Endothelial cell of umbilical vein (primary cell): ENCODE data around the gene BPIFA3. TPM values are rescaled to one million over a fixed set of nuclear protein-coding genes. Genes with fewer than 3 reads are reported as not detected.

Experiments
- BruUV-seq: library from RNA; stranded (reverse); fragments of 400-500 nt; replicated peaks from 2 replicates; lab custom pipeline; 2021; lab: Mats Ljungman, UMichigan
- CTCF ChIA-PET: fragments of 300-600, 350-600 bp; sonication (Branson Sonifier 250); formaldehyde crosslinking; loops from one replicate; lab custom pipeline; 2021; ENCODE audit warnings: antibody characterized with exemption, inconsistent platforms; lab: Charles Lee
- POLR2A ChIA-PET: fragments of 300-600, 350-600 bp; sonication (Branson Sonifier 250); formaldehyde crosslinking; loops from one replicate; lab custom pipeline; 2021; ENCODE audit warnings: antibody characterized with exemption, inconsistent platforms; lab: Charles Lee
- DNase-seq: peaks from one replicate; pipeline ENCODE4 v3.0.0-alpha.2; 2011; ENCODE audit warnings: low read depth, low spot score
- FAIRE-seq: peaks from 2 replicates; lab custom pipeline; 2011; peaks lifted over from hg19 to GRCh38; lab: Jason Lieb, UNC
- H2AFZ ChIP-seq: 2 replicates; pipeline ENCODE4 v1.6.0; 2012; ENCODE audit warnings: low read depth, low read length, control low read depth, inconsistent platforms
- H3K27ac ChIP-seq: 2 replicates; pipeline ENCODE4 v1.5.1; 2011; ENCODE audit warnings: low read depth, mild to moderate bottlenecking, control low read depth, low read length, moderate library complexity; ENCODE audit not compliant: insufficient read depth
- H3K27me3 ChIP-seq, 2 experiments: 2 replicates each; pipeline versions ENCODE4 v1.6.0 to v1.6.1; 2011; ENCODE audit warnings: low read length in 2 of 2, mixed read lengths in 1 of 2; ENCODE audit not compliant: control insufficient read depth in 2 of 2, insufficient read depth in 2 of 2
- H3K36me3 ChIP-seq, 2 experiments: 2 replicates in 1 of 2; 3 replicates in 1 of 2; pipeline ENCODE4 v1.5.1; 2011; ENCODE audit warnings: low read length in 2 of 2, mild to moderate bottlenecking in 1 of 2, moderate library complexity in 1 of 2; ENCODE audit not compliant: control insufficient read depth in 2 of 2, insufficient read depth in 2 of 2; ENCODE audit errors: extremely low read depth in 1 of 2
- H3K4me1 ChIP-seq: 3 replicates; pipeline ENCODE4 v1.5.1; 2011; ENCODE audit warnings: mild to moderate bottlenecking, low read length; ENCODE audit not compliant: control insufficient read depth, insufficient read depth; ENCODE audit errors: extremely low read depth
- H3K4me2 ChIP-seq: 2 replicates; pipeline ENCODE4 v1.6.1; 2011; ENCODE audit warnings: low read length, control low read depth, mixed read lengths; ENCODE audit not compliant: insufficient read depth
- H3K4me3 ChIP-seq, 3 experiments: fragments of 200-600 bp in 1 of 3; sonication (generic), shearing (Covaris generic) in 1 of 3; replicated peaks in 1 of 3; 2 replicates each; pipeline ENCODE4 v1.5.1; 2011 to 2016; ENCODE audit warnings: control low read depth in 3 of 3, low read length in 3 of 3, mild to moderate bottlenecking in 2 of 3, inconsistent platforms in 1 of 3, low read depth in 1 of 3, moderate library complexity in 1 of 3; ENCODE audit not compliant: insufficient read depth in 1 of 3
- H3K79me2 ChIP-seq: 2 replicates; pipeline ENCODE4 v1.6.0; 2012; ENCODE audit warnings: low read length, inconsistent platforms; ENCODE audit not compliant: control insufficient read depth, insufficient read depth
- H3K9ac ChIP-seq: replicated peaks from 2 replicates; pipeline ENCODE3; 2011; ENCODE audit warnings: low read length, control low read depth; ENCODE audit not compliant: insufficient read depth; ENCODE audit errors: extremely low read depth
- H3K9me1 ChIP-seq: replicated peaks from 3 replicates; pipeline ENCODE4 v1.6.0; 2011; ENCODE audit warnings: mild to moderate bottlenecking, low read length; ENCODE audit not compliant: control insufficient read depth, insufficient read depth; ENCODE audit errors: extremely low read depth
- H3K9me3 ChIP-seq: replicated peaks from 2 replicates; pipeline ENCODE4 v1.5.1; 2012; ENCODE audit warnings: low read length, inconsistent platforms; ENCODE audit not compliant: control insufficient read depth, insufficient read depth
- H4K20me1 ChIP-seq: replicated peaks from 2 replicates; pipeline ENCODE3; 2011; ENCODE audit warnings: mild to moderate bottlenecking, low read length; ENCODE audit not compliant: control insufficient read depth, insufficient read depth; ENCODE audit errors: extremely low read depth
- CTCF ChIP-seq, 2 donors: IDR thresholded peaks; 1 replicate in 1 of 2; 2 replicates in 1 of 2; pipeline ENCODE4 v1.5.1; 2011; ENCODE audit warnings: low read length in 2 of 2, mild to moderate bottlenecking in 2 of 2, moderate library complexity in 2 of 2, control low read depth in 1 of 2, inconsistent platforms in 1 of 2, low read depth in 1 of 2; ENCODE audit not compliant: insufficient read depth in 1 of 2; ENCODE audit errors: extremely low read depth in 1 of 2
- EZH2 ChIP-seq: IDR thresholded peaks from 2 replicates; pipeline ENCODE4 v1.6.1; 2012; ENCODE audit warnings: borderline replicate concordance, low read depth, mild to moderate bottlenecking, moderate library complexity, low read length, inconsistent platforms; ENCODE audit not compliant: severe bottlenecking
- FOS ChIP-seq: IDR thresholded peaks from 2 replicates; pipeline ENCODE4 v1.6.1; 2011; ENCODE audit warnings: mild to moderate bottlenecking, low read length, moderate library complexity, borderline replicate concordance; ENCODE audit not compliant: insufficient read depth
- GATA2 ChIP-seq: IDR thresholded peaks from 2 replicates; pipeline ENCODE4 v1.7.0; 2011; ENCODE audit warnings: low read depth, mild to moderate bottlenecking, moderate library complexity, mixed read lengths, low read length; ENCODE audit not compliant: insufficient read length, insufficient read depth
- JUN ChIP-seq: IDR thresholded peaks from 2 replicates; pipeline ENCODE4 v1.6.1; 2011; ENCODE audit warnings: borderline replicate concordance, low read depth; ENCODE audit not compliant: insufficient read length, insufficient read depth
- MAX ChIP-seq: IDR thresholded peaks from 2 replicates; pipeline ENCODE4 v1.6.1; 2011; ENCODE audit not compliant: insufficient read depth, insufficient read length
- MYC ChIP-seq: IDR thresholded peaks from one replicate; pipeline ENCODE4 v1.6.1; 2011; ENCODE audit warnings: mild to moderate bottlenecking, low read depth, low read length
- POLR2A ChIP-seq: IDR thresholded peaks from 2 replicates; pipeline ENCODE4 v1.6.1; 2012; ENCODE audit warnings: low read depth, mild to moderate bottlenecking, control low read depth, low read length
- POLR2AphosphoS5 ChIP-seq: IDR thresholded peaks from 2 replicates; pipeline ENCODE4 v1.6.1; 2012; ENCODE audit warnings: low read depth, mild to moderate bottlenecking, control low read depth, low read length, moderate library complexity; ENCODE audit not compliant: insufficient read depth
- dilution Hi-C: fragments of 300-500 bp; cut with MboI; formaldehyde crosslinking; loops from one replicate; pipeline ENCODE4 v1.15.0; 2019; ENCODE audit warnings: low sequenced_read_pairs; ENCODE audit not compliant: extremely low pct_ligation_motif_present
- intact Hi-C: fragments of 100-400 bp; cut with micrococcal nuclease; formaldehyde crosslinking; loops from one replicate; pipeline ENCODE4 v1.10.0; 2022
- polyA plus RNA-seq, 4 experiments: library from polyadenylated mRNA; depleted of rRNA in 3 of 4; stranded (reverse) in 3 of 4; unstranded in 1 of 4; fragments of >200 nt; gene quantifications; 2 replicates each; pipeline versions ENCODE4 v1.2.1 to v1.2.3, GENCODE V29; 2011 to 2012; ENCODE audit warnings: missing spikeins in 1 of 4
- total RNA-seq: library from RNA; stranded (reverse); gene quantifications from 2 replicates; pipeline ENCODE4 v1.2.3, GENCODE V29; 2021

The BPIFA3 gene
- total and polyA plus RNA-seq, 2 donors (not counting 3 experiments of a cell fraction or from before 2014, with no cell fraction given), result not detected

- Histone ChIP-seq H3K27me3 (peaks cover 0 to 1% of the 10 kb centered on the region in 2 experiments), H3K9ac (no peak overlapping the region), H3K4me3 (no peak overlapping the region), H3K4me2 (no peak overlapping the region), H3K4me1 (no peaks in the 10 kb centered on the region), H3K79me2 (no peaks in the 10 kb centered on the region), H4K20me1 (no peaks in the 10 kb centered on the region), H3K27ac (no peak overlapping the region), H3K9me3 (no peaks in the 10 kb centered on the region), H2AFZ (no peak overlapping the region), H3K9me1 (no peaks in the 10 kb centered on the region), H3K36me3 (no peaks in the 10 kb centered on the region)
- TF ChIP-seq GATA2, result no peak
- TF ChIP-seq MAX, result no peak
- TF ChIP-seq MYC, result no peak
- no peak for TF ChIP-seq EZH2
- no peak for TF ChIP-seq FOS
- no peak for TF ChIP-seq CTCF (IDR thresholded peaks at IDR 0.05; ENCODE audit: extremely low read depth in 1 of 2, insufficient read depth in 1 of 2, low read depth in 1 of 2, low read length in 2 of 2)
- TF ChIP-seq POLR2A, result no peak
- TF ChIP-seq JUN, result no peak
- no peak for TF ChIP-seq POLR2AphosphoS5
- FAIRE-seq, result no peak
- intact Hi-C loops, result no loop called here
- no peak for DNase-seq
- BruUV-seq, result no TSS peak
- POLR2A ChIA-PET, result no interaction called here
- dilution Hi-C loops, result no loop called here
- CTCF ChIA-PET, result interaction anchor here (0.9 kb wide), 2 partner anchors 9 to 13 kb away, joined by 3 to 4 read pairs; no protein-coding TSS in a partner anchor
These were observed 12.7 kb downstream of the BPIFA3 start for GRCh38 chr20:33229843-33230242.
